Spleen (tissue), 11 donors: ENCODE results near the gene NXPH3. TPM values are rescaled to one million over a fixed set of nuclear protein-coding genes. Genes with fewer than 3 reads are reported as not detected.

Experiments
- DNase-seq: peaks from one replicate; pipeline ENCODE4 v3.0.0-alpha.2; 2020
- H3K27ac ChIP-seq, 8 donors: fragments of 200-600 bp; sonication (generic) in 7 of 8; 1 replicate in 4 of 8; 2 replicates in 4 of 8; pipeline versions ENCODE4 v1.5.0 to v1.8.0; 2016 to 2021; ENCODE audit warnings: inconsistent platforms in 4 of 8, mild to moderate bottlenecking in 4 of 8, moderate library complexity in 1 of 8
- H3K27me3 ChIP-seq, 7 donors: fragments of 200-600 bp; sonication (generic) in 6 of 7; replicated peaks in 1 of 7; 1 replicate in 4 of 7; 2 replicates in 3 of 7; pipeline versions ENCODE4 v1.5.0 to v1.8.0; 2016 to 2021; ENCODE audit warnings: inconsistent platforms in 3 of 7, mild to moderate bottlenecking in 1 of 7
- H3K36me3 ChIP-seq, 6 donors: fragments of 200-600 bp; sonication (generic) in 5 of 6; 1 replicate in 4 of 6; 2 replicates in 2 of 6; pipeline versions ENCODE4 v1.5.0 to v1.8.0; 2016 to 2021; ENCODE audit warnings: inconsistent platforms in 2 of 6
- H3K4me1 ChIP-seq, 6 donors: fragments of 200-600 bp; sonication (generic) in 5 of 6; 1 replicate in 3 of 6; 2 replicates in 3 of 6; pipeline versions ENCODE4 v1.5.0 to v1.8.0; 2016 to 2021; ENCODE audit warnings: inconsistent platforms in 3 of 6
- H3K4me3 ChIP-seq, 8 donors: fragments of 200-600 bp; sonication (generic) in 7 of 8; 1 replicate in 4 of 8; 2 replicates in 4 of 8; pipeline versions ENCODE4 v1.5.0 to v1.8.0; 2016 to 2021; ENCODE audit warnings: inconsistent platforms in 4 of 8, mild to moderate bottlenecking in 4 of 8, moderate library complexity in 2 of 8
- H3K9me3 ChIP-seq, 8 donors: fragments of 200-600 bp; sonication (generic) in 7 of 8; 1 replicate in 4 of 8; 2 replicates in 4 of 8; pipeline versions ENCODE4 v1.5.0 to v1.8.0; 2016 to 2021; ENCODE audit warnings: inconsistent platforms in 4 of 8
- CTCF ChIP-seq, 11 experiments: fragments of 200-600 bp in 7 of 11; fragments of 450-650 bp in 4 of 11; sonication (generic) in 4 of 11; IDR thresholded peaks in 8 of 11; conservative IDR thresholded peaks in 3 of 11; 1 replicate in 7 of 11; 2 replicates in 4 of 11; pipeline versions ENCODE4 v1.4.0 to v1.8.0; 2016 to 2021; ENCODE audit warnings: antibody characterized with exemption in 11 of 11, inconsistent platforms in 4 of 11, mild to moderate bottlenecking in 1 of 11
- POLR2A ChIP-seq, 3 donors: fragments of 450-650 bp; IDR thresholded peaks; one replicate each; pipeline ENCODE4 v1.5.1; 2017; ENCODE audit warnings: antibody characterized with exemption in 3 of 3, mild to moderate bottlenecking in 1 of 3
- POLR2AphosphoS5 ChIP-seq, 3 donors: sonication (generic); formaldehyde crosslinking; IDR thresholded peaks; one replicate each; pipeline ENCODE4 v1.5.1; 2017; ENCODE audit warnings: antibody characterized with exemption in 3 of 3
- WGBS, 5 donors: extraction: QIAGEN DNeasy Blood & Tissue Kit in 3 of 5; methylation state at CpG; one replicate each; pipeline versions ENCODE4 v1.1.5 to v1.1.7; 2013 to 2018; 5-methylcytosine and 5-hydroxymethylcytosine counted together
- intact Hi-C: fragments of 100-400 bp; cut with DNase I; formaldehyde crosslinking; loops from one replicate; pipeline ENCODE4 v1.15.0; 2023; ENCODE audit warnings: low total_unique reads
- polyA plus RNA-seq, 3 donors: library from polyadenylated mRNA; stranded (reverse); fragments of 200-250 nt; gene quantifications; one replicate each; pipeline ENCODE4 v1.2.1, GENCODE V29; 2013
- total RNA-seq, 7 donors: library from RNA; depleted of rRNA in 3 of 7; stranded (reverse); fragments of >200 nt in 3 of 7; fragmentation: NEBNext Ultra II Directional in 4 of 7; extraction: Animal tissue kit (Norgen Biotek cat#: 25700) in 4 of 7; gene quantifications; one replicate each; pipeline versions ENCODE4 v1.1.0 to v1.2.1, GENCODE V29; 2016 to 2021
- donor health status: healthy with polysubstance abuse.
- donor health status: DM: no; HTN: no; CAD: no; lungs with moderate emphysema.
- donor health status: DM: no; HTN: no; CAD: no.
- donor health status: Bipolar disorder and iron deficiency.
- donor health status: healthy.
- donor health status: DM: no; HTN: no; CAD: no.
- donor health status: DM: yes; HTN: yes; CAD: no.

Gene NXPH3
- total and polyA plus RNA-seq, 10 donors, result 0.37 to 3.3 (median 1.4) TPM

- Histone ChIP-seq H3K4me3 (no peak overlapping the region), H3K36me3 (peaks cover 0 to 37% (median 14%) of the 10 kb centered on the region in 6 donors), H3K27ac (no peak overlapping the region), H3K9me3 (no peaks in the 10 kb centered on the region), H3K4me1 (no peaks in the 10 kb centered on the region), H3K27me3 (no peaks in the 10 kb centered on the region)
- 79 to 91% (median 87%) methylated on average over 8 of the region's 8 CpGs for WGBS, 5 donors
- no peak for DNase-seq
- TF ChIP-seq POLR2A (IDR thresholded peaks at IDR 0.05) (no peak), POLR2AphosphoS5 (IDR thresholded peaks at IDR 0.05) (no peak), CTCF (IDR thresholded peaks at IDR 0.05 in 8 of 11, conservative IDR thresholded peaks at IDR 0.05 in 3 of 11) (no peak)
- intact Hi-C loops, result no loop called here
Observed at GRCh38 chr17:49588726-49589576, 13.3 kb downstream of the NXPH3 start.

GRCh38 chr17:49589577-49589927 is 13.9 kb downstream of the NXPH3 start:
- intact Hi-C loops, result no loop called here
- peaks cover 3 to 43% (median 14%) of the 10 kb centered on the region in 6 donors for H3K36me3 ChIP-seq
- H3K27ac ChIP-seq, result no peak overlapping the region
- no peaks in the 10 kb centered on the region for H3K9me3 ChIP-seq
- 89 to 94% (median 91%) methylated on average over 2 of the region's 2 CpGs for WGBS, 5 donors
- no peaks in the 10 kb centered on the region for H3K27me3 ChIP-seq
- H3K4me3 ChIP-seq, result no peak overlapping the region
- TF ChIP-seq CTCF (IDR thresholded peaks at IDR 0.05 in 8 of 11, conservative IDR thresholded peaks at IDR 0.05 in 3 of 11), result no peak
- TF ChIP-seq POLR2A (IDR thresholded peaks at IDR 0.05), result no peak
- no peaks in the 10 kb centered on the region for H3K4me1 ChIP-seq
- DNase-seq, result no peak

GRCh38 chr17:49590874-49591273 is 15.2 kb downstream of the NXPH3 start:
- H3K9me3 ChIP-seq, result no peaks in the 10 kb centered on the region
- H3K36me3 ChIP-seq, result peaks cover 3 to 55% (median 19%) of the 10 kb centered on the region in 6 donors
- TF ChIP-seq CTCF (IDR thresholded peaks at IDR 0.05 in 8 of 11, conservative IDR thresholded peaks at IDR 0.05 in 3 of 11) (no peak), POLR2A (IDR thresholded peaks at IDR 0.05) (no peak), POLR2AphosphoS5 (IDR thresholded peaks at IDR 0.05) (no peak)
- no peak for DNase-seq
- H3K4me1 ChIP-seq, result no peaks in the 10 kb centered on the region
- H3K27me3 ChIP-seq, result no peaks in the 10 kb centered on the region
- H3K4me3 ChIP-seq, result no peak overlapping the region
- intact Hi-C loops, result no loop called here
- no peak overlapping the region for H3K27ac ChIP-seq
- 95 to 98% (median 96%) methylated on average over 4 of the region's 4 CpGs for WGBS, 5 donors

- whole genome bisulfite sequencing, 5 donors, result 94 to 97% (median 95%) methylated on average over 3 of the region's 3 CpGs
- H3K36me3 ChIP-seq, result peaks cover 3 to 69% (median 28%) of the 10 kb centered on the region in 6 donors
Observed at GRCh38 chr17:49592263-49592662, 16.6 kb downstream of the NXPH3 start.

More at GRCh38 chr17:49592263-49592662, 16.6 kb downstream of the NXPH3 start:
- Histone ChIP-seq H3K4me3 (no peak overlapping the region), H3K27me3 (no peaks in the 10 kb centered on the region), H3K4me1 (no peaks in the 10 kb centered on the region), H3K27ac (no peak overlapping the region), H3K9me3 (no peaks in the 10 kb centered on the region)
- no peak for DNase-seq
- intact Hi-C loops, result no loop called here
- TF ChIP-seq CTCF (IDR thresholded peaks at IDR 0.05 in 8 of 11, conservative IDR thresholded peaks at IDR 0.05 in 3 of 11) (no peak), POLR2A (IDR thresholded peaks at IDR 0.05) (no peak), POLR2AphosphoS5 (IDR thresholded peaks at IDR 0.05) (no peak)
